Fibroblast of lung (primary cell): ENCODE data around the gene OXLD1. TPM values are rescaled to one million over a fixed set of nuclear protein-coding genes. Genes with fewer than 3 reads are reported as not detected.

Experiments used
- DNase-seq, 2 donors: peaks; one replicate each; pipeline versions ENCODE4 v3.0.0 to v3.0.0-alpha.2; 2010; ENCODE audit warnings: low read depth in 2 of 2
- H2AFZ ChIP-seq: 2 replicates; pipeline ENCODE4 v1.5.1; 2012; ENCODE audit warnings: low read length, control low read depth, inconsistent platforms
- H3K27ac ChIP-seq: 2 replicates; pipeline ENCODE4 v1.5.1; 2011; ENCODE audit warnings: low read length, control low read depth; ENCODE audit not compliant: insufficient read depth
- H3K27me3 ChIP-seq: 2 replicates; pipeline ENCODE4 v1.5.1; 2011; ENCODE audit warnings: mild to moderate bottlenecking, low read length; ENCODE audit not compliant: control insufficient read depth, insufficient read depth
- H3K36me3 ChIP-seq: 2 replicates; pipeline ENCODE4 v1.5.1; 2011; ENCODE audit warnings: low read length; ENCODE audit not compliant: control insufficient read depth, insufficient read depth
- H3K4me1 ChIP-seq: 2 replicates; pipeline ENCODE4 v1.5.1; 2011; ENCODE audit warnings: low read length; ENCODE audit not compliant: control insufficient read depth, insufficient read depth; ENCODE audit errors: extremely low read depth
- H3K4me2 ChIP-seq: 2 replicates; pipeline ENCODE4 v1.5.1; 2011; ENCODE audit warnings: low read length, control low read depth; ENCODE audit not compliant: insufficient read depth; ENCODE audit errors: extremely low read depth
- H3K4me3 ChIP-seq, 4 experiments: fragments of 200-600 bp in 1 of 4; sonication (generic) in 1 of 4; replicated peaks in 1 of 4; 2 replicates each; pipeline ENCODE4 v1.5.1; 2011 to 2016; ENCODE audit warnings: low read length in 4 of 4, low read depth in 3 of 4, mild to moderate bottlenecking in 3 of 4, control low read depth in 2 of 4, inconsistent platforms in 1 of 4, mixed read lengths in 1 of 4; ENCODE audit not compliant: insufficient read depth in 1 of 4; ENCODE audit errors: control extremely low read depth in 1 of 4
- H3K79me2 ChIP-seq: 2 replicates; pipeline ENCODE4 v1.5.1; 2012; ENCODE audit warnings: mild to moderate bottlenecking, low read length, inconsistent platforms; ENCODE audit not compliant: control insufficient read depth, insufficient read depth
- H3K9ac ChIP-seq: 2 replicates; pipeline ENCODE4 v1.5.1; 2011; ENCODE audit warnings: mild to moderate bottlenecking, low read length, control low read depth; ENCODE audit not compliant: insufficient read depth
- H3K9me3 ChIP-seq: 2 replicates; pipeline ENCODE4 v1.5.1; 2012; ENCODE audit warnings: low read depth, low read length; ENCODE audit not compliant: control insufficient read depth, insufficient read depth
- H4K20me1 ChIP-seq: 2 replicates; pipeline ENCODE4 v1.5.1; 2011; ENCODE audit warnings: low read length; ENCODE audit not compliant: control insufficient read depth, insufficient read depth; ENCODE audit errors: extremely low read depth
- EZH2 ChIP-seq: IDR thresholded peaks from 2 replicates; pipeline ENCODE4 v1.5.1; 2012; ENCODE audit warnings: low read length, control low read depth, mild to moderate bottlenecking; ENCODE audit errors: missing control alignments
- polyA plus RNA-seq, 2 donors: library from polyadenylated mRNA; depleted of rRNA in 1 of 2; stranded (reverse) in 1 of 2; unstranded in 1 of 2; fragments of >200 nt; gene quantifications; 2 replicates each; pipeline ENCODE4 v1.2.1, GENCODE V29; 2011 to 2012; ENCODE audit warnings: missing spikeins in 1 of 2
- total RNA-seq: library from RNA; depleted of rRNA; stranded (reverse); fragments of >200 nt; gene quantifications from 2 replicates; pipeline ENCODE4 v1.2.1, GENCODE V29; 2014
- TF ChIP-seq, protein P1 (sequence below), 2 donors: IDR thresholded peaks in 1 of 2; conservative IDR thresholded peaks in 1 of 2; 1 replicate in 1 of 2; 2 replicates in 1 of 2; pipeline ENCODE4 v1.5.1; 2011 to 2012; ENCODE audit warnings: low read length in 2 of 2, control low read depth in 1 of 2, inconsistent platforms in 1 of 2, low read depth in 1 of 2, mild to moderate bottlenecking in 1 of 2

Gene OXLD1
- total and polyA plus RNA-seq, 2 donors (not counting 1 experiment from before 2014, with no cell fraction given), result 11.6 to 45.6 TPM

DNA sequence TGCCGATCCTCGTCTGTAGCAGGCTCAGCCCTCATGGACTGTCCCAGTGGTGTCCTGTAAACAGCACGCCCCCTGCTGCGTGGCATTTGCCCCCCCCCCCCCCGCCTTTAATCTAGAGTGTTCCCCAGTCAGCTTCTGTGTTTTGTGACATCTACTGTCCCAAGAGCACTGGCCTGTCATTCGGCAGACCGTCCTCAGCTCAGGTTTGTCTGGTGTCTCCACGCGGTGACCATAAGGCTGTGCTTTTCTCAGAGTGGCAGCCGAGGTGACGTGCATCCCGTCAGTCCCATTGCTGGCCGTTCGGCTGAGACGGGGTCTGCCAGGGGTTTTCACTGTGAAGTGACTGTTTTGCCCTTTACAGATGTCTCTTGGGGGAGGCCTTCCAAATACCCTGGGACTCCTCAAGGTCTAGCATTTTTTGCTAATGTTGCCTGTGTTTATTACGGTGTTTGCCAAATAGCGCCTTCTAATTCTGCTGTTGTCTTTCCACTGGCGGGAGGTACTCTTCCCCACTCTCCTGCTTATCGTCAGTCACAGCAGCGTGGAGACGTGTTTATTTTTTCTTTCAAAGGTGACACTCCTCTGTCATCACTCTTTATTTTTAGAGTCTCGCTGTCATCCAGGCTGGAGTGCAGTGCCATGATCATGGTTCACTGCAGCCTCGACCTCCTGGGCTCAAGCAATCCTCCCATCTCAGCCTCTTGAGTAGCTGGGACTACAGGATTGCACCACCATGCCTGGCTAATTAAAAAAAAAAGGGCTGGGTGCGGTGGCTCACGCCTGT, 31.0 kb upstream of the OXLD1 start:
- H2AFZ ChIP-seq, result no peak overlapping the region
- no peak overlapping the region for H3K4me2 ChIP-seq
- no peaks in the 10 kb centered on the region for H3K27me3 ChIP-seq
- H3K4me3 ChIP-seq, result no peak overlapping the region
- H3K9ac ChIP-seq, result no peak overlapping the region
- peaks cover 9% of the 10 kb centered on the region for H3K4me1 ChIP-seq
- DNase-seq, result no peak
- H4K20me1 ChIP-seq, result no peaks in the 10 kb centered on the region
- peaks cover 38% of the 10 kb centered on the region for H3K79me2 ChIP-seq
- TF ChIP-seq, protein P1, sequence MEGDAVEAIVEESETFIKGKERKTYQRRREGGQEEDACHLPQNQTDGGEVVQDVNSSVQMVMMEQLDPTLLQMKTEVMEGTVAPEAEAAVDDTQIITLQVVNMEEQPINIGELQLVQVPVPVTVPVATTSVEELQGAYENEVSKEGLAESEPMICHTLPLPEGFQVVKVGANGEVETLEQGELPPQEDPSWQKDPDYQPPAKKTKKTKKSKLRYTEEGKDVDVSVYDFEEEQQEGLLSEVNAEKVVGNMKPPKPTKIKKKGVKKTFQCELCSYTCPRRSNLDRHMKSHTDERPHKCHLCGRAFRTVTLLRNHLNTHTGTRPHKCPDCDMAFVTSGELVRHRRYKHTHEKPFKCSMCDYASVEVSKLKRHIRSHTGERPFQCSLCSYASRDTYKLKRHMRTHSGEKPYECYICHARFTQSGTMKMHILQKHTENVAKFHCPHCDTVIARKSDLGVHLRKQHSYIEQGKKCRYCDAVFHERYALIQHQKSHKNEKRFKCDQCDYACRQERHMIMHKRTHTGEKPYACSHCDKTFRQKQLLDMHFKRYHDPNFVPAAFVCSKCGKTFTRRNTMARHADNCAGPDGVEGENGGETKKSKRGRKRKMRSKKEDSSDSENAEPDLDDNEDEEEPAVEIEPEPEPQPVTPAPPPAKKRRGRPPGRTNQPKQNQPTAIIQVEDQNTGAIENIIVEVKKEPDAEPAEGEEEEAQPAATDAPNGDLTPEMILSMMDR (conservative IDR thresholded peaks at IDR 0.05 in 1 of 2, IDR thresholded peaks at IDR 0.05 in 1 of 2; ENCODE audit: low read depth in 1 of 2, low read length in 2 of 2), result no peak
- no peak for TF ChIP-seq EZH2
- H3K36me3 ChIP-seq, result peaks cover 49% of the 10 kb centered on the region
- no peaks in the 10 kb centered on the region for H3K9me3 ChIP-seq
- H3K27ac ChIP-seq, result no peak overlapping the region

DNA sequence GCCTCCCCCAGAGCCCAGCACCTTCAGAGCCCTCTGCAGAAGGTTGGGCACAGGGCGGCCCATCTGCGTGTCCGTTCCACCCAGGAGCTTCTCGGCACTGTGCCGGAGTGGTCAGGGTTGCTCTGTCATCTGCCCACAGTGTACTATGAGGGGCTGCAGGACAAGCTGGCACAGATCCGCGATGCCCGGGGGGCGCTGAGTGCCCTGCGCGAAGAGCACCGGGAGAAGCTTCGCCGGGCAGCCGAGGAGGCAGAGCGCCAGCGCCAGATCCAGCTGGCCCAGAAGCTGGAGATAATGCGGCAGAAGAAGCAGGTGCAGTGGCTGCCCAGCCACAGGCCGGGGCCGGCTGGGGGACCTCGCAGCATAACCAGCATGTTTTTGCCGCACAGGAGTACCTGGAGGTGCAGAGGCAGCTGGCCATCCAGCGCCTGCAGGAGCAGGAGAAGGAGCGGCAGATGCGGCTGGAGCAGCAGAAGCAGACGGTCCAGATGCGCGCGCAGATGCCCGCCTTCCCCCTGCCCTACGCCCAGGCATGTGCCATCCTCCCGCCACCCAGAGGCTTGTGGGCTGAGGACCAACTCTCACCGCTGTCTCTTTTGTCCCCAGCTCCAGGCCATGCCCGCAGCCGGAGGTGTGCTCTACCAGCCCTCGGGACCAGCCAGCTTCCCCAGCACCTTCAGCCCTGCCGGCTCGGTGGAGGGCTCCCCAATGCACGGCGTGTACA, 30.0 kb upstream of the OXLD1 start:
- Histone ChIP-seq H4K20me1 (no peaks in the 10 kb centered on the region), H2AFZ (no peak overlapping the region), H3K4me3 (no peak overlapping the region), H3K9ac (no peak overlapping the region), H3K4me2 (no peak overlapping the region), H3K9me3 (no peaks in the 10 kb centered on the region), H3K4me1 (peaks cover 3% of the 10 kb centered on the region), H3K36me3 (peaks cover 53% of the 10 kb centered on the region), H3K79me2 (peaks cover 32% of the 10 kb centered on the region), H3K27ac (no peak overlapping the region), H3K27me3 (no peaks in the 10 kb centered on the region)
- TF ChIP-seq, protein P1 (conservative IDR thresholded peaks at IDR 0.05 in 1 of 2, IDR thresholded peaks at IDR 0.05 in 1 of 2; ENCODE audit: low read depth in 1 of 2, low read length in 2 of 2), result no peak
- no peak for TF ChIP-seq EZH2
- no peak for DNase-seq

DNA sequence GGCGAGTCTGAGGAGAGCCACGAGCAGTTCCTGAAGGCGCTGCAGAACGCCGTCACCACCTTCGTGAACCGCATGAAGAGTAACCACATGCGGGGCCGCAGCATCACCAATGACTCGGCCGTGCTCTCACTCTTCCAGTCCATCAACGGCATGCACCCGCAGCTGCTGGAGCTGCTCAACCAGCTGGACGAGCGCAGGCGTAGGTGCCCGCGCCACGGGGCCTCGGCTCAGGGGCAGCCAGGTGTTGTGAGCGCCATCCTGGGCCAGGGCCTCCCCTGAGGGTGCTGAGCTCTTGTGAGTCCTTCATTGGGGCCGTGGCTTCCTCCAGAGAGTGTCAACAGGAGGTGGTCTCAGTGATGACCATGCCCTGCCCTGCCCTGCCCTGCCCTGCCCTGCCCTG, 29.4 kb upstream of the OXLD1 start:
- H3K27me3 ChIP-seq, result no peaks in the 10 kb centered on the region
- TF ChIP-seq, protein P1 (conservative IDR thresholded peaks at IDR 0.05 in 1 of 2, IDR thresholded peaks at IDR 0.05 in 1 of 2; ENCODE audit: low read depth in 1 of 2, low read length in 2 of 2), result no peak
- TF ChIP-seq EZH2, result no peak
- no peaks in the 10 kb centered on the region for H3K4me1 ChIP-seq
- no peaks in the 10 kb centered on the region for H3K9me3 ChIP-seq
- H4K20me1 ChIP-seq, result no peaks in the 10 kb centered on the region
- no peak overlapping the region for H2AFZ ChIP-seq
- H3K4me2 ChIP-seq, result no peak overlapping the region
- H3K36me3 ChIP-seq, result peaks cover 48% of the 10 kb centered on the region
- no peak for DNase-seq
- no peak overlapping the region for H3K27ac ChIP-seq
- no peak overlapping the region for H3K4me3 ChIP-seq
- no peak overlapping the region for H3K9ac ChIP-seq
- H3K79me2 ChIP-seq, result peaks cover 26% of the 10 kb centered on the region
